A172 (cell line): ENCODE data around the gene DOCK2. TPM values are rescaled to one million over a fixed set of nuclear protein-coding genes. Genes with fewer than 3 reads are reported as not detected.

Experiments
- DNase-seq: peaks from one replicate; pipeline ENCODE4 v3.0.0-alpha.2; 2015; ENCODE audit warnings: low spot score
- total RNA-seq: library from RNA; depleted of rRNA; stranded (reverse); fragments of >200 nt; shearing (Covaris generic); gene quantifications from 2 replicates; pipeline ENCODE4 v1.2.3, GENCODE V29; 2014

Gene DOCK2
- total RNA-seq, 1 experiment from 2014 or later = 63.1 TPM

GRCh38 chr5:169988947-169989346 is 351.9 kb downstream of the DOCK2 start:
- DNase-seq = no peak

DNA sequence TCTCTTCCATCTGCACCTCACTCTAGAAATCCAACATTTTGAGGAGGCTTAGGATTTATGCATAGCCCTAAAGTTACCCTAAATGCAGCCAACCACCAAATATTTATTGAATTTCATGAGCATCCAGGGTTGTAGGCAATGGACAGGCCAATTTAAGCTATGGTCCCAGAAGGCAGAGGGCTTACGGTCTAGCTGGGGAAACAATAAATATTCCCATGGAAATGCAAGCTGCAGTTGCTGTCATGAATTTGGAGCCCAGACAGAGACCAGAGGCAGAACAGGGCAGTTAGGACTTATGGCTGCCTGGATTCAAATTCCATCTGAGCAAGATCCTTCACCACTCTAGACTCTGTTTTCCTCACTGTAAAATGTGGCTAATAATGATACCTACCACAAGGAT is 352.3 kb downstream of the DOCK2 start:
- DNase-seq = no peak

DNA sequence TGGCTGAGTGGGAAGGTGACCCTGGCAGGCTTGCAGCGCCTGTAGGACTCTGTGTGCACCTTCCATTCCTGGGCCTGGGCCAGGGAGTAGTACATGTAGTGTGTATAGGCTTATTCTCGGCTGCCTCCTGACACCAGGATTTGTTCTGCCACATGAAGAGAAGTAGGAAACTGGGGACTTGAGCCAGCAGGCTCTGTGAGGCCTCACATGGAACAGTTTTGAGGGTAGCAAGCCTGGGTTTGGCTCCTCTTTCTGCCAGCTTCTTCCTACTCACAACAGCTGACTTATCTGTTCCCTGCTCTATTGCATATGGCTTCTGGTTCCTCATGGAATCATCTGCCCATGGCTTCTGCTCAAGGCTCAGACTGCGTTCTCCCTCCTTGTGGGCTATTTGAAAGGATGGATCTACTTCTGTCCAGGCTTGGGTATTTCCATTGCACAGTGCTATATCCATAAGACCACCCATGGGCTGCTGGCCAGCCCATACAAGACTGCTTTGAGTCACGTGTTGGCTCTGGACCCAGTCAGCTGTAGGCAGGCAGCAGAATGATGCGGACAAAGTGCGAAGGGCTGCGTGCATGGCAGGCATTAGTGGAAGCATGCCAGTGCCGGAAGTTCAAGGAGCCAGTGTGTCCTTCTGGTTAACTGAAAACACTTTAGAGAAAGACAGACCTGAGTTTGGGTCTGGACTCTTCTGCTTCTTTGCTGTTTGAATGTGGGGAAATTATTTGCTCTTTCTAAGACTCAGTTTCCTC is 354.2 kb downstream of the DOCK2 start:
- DNase-seq = no peak

DNA sequence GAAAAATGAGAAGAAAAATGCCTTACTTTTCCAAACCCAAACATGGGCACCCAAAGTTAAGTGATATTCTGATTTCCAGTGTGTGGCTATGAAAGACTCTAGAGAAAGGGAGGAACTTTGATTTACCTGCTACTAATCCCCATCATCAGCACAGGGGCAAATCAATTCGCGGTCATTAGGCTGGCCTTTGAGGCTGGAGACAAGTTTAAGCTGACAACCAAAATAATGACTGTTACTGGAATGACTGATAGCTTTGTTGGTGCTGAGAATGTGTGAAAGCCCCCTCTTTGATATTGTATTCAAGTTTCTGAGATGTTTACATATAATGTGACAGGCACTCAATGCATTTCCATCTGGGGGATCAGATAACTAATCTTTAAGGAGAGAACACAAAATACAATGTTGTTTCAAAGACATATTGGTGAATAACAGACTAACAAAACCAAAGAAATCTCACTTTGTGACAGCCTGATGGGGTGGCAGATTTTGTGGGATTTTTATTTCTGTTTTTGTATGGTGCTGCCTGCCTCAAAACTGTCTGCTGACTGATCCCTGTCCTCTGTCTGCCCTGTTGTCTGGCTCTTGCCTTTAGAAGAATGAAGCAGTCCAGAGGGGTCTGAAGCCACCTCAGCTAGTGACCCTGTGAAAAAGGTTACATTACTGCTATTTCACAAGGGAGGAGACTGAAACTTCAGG is 355.9 kb downstream of the DOCK2 start:
- DNase-seq = no peak

DNA sequence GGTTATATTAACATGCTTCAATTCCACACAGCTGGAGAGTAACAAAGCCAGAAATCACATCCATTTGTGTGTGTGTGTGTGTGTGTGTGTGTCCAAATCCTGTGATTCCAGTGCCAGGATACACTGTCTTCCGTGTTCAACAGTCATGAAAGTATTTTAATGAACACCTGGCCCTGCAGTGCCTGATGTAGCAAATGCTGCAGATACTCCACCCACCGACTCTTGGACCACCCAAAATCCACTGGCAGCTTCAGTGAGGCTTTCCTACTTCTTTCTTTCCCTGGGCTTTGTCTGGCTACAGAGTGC is 356.4 kb downstream of the DOCK2 start:
- DNase-seq = no peak

GRCh38 chr5:169997798-169998197 is 360.7 kb downstream of the DOCK2 start:
- DNase-seq = no peak

DNA sequence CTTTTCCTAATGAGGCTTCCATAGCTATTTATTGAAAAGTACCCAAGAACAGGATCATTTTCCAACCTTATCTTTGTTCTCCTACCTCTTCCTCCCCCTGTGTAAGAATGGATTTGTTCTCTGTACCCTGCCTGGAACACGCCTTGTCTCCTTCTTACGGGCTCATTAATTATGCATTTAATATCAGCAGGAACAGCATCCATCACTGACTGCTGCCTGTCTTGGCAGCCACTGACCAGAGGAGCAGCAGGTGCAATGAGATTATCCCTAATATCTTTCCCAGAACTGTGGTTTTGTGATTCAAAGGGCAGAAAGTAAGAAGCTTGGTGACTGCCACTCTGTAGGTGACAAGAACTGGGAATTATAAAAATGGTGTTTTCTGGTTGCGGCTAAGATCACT is 362.5 kb downstream of the DOCK2 start:
- no peak for DNase-seq

- DNase-seq = no peak
Observed at GRCh38 chr5:170000155-170000554, 363.1 kb downstream of the DOCK2 start.

DNA sequence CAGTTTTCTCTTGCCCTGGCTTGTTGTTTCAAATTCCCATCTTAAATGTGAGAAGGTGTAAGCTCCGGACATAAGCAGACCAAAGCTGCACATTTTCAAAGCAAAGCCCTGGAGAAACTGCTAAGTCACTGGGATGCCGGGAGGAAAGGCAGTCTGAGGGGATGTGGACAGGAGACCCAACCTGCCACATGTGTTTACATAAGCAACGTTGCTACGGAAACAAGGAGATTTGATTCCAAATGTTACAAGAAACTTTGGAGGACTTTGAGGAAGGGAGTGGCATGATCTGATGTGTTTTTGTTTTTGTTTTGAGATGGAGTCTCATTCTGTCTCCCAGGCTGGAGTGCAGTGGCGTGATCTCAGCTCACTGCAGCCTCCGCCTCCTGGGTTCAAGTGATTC is 368.9 kb downstream of the DOCK2 start:
- no peak for DNase-seq

GRCh38 chr5:170008376-170008775 is 371.3 kb downstream of the DOCK2 start:
- no peak for DNase-seq

- DNase-seq = no peak
Observed at GRCh38 chr5:170010595-170010994, 373.5 kb downstream of the DOCK2 start.

- no peak for DNase-seq
Observed at GRCh38 chr5:170011751-170012150, 374.7 kb downstream of the DOCK2 start.

DNA sequence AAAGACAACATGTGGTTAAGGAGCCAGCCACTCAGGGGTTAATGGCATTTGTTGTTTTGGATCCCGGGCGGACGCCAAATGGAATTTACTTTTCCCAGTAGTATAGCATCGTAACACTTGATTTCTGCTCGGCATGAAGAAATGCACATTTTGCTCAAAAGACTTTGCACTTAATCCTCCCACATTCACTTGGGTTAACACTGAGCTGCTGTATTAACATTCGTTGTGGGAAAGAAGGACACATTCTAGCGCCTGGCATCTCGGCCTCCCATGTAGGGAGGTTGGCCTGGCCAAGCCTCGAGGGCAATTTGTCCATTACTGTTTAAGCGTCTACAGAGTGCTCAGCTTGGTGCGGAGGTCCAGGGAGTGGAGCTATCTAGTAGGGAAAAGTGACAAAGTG is 375.5 kb downstream of the DOCK2 start:
- no peak for DNase-seq

GRCh38 chr5:170020423-170020822 is 383.3 kb downstream of the DOCK2 start:
- DNase-seq = no peak

- no peak for DNase-seq
Observed at GRCh38 chr5:170021506-170021905, 384.4 kb downstream of the DOCK2 start.

- no peak for DNase-seq
Observed at GRCh38 chr5:170025853-170026252, 388.8 kb downstream of the DOCK2 start.

- no peak for DNase-seq
Observed at GRCh38 chr5:170028124-170028523, 391.0 kb downstream of the DOCK2 start.

- no peak for DNase-seq
Observed at GRCh38 chr5:170034231-170034630, 397.2 kb downstream of the DOCK2 start.

- DNase-seq = no peak
Observed at GRCh38 chr5:170038241-170038640, 401.2 kb downstream of the DOCK2 start.

GRCh38 chr5:170039830-170040229 is 402.8 kb downstream of the DOCK2 start:
- no peak for DNase-seq

- no peak for DNase-seq
Observed at GRCh38 chr5:170046241-170046640, 409.2 kb downstream of the DOCK2 start.

- DNase-seq = no peak
Observed at GRCh38 chr5:170049713-170050112, 412.6 kb downstream of the DOCK2 start.

- DNase-seq = no peak
Observed at GRCh38 chr5:170053896-170054295, 416.8 kb downstream of the DOCK2 start.

GRCh38 chr5:170055606-170056005 is 418.5 kb downstream of the DOCK2 start:
- no peak for DNase-seq
